ENCODE results near the gene BOK. TPM values are rescaled to one million over a fixed set of nuclear protein-coding genes. Genes with fewer than 3 reads are reported as not detected.

Gene BOK
- total and polyA plus RNA-seq, 2 experiments from 2014 or later: 32.2 to 45.8 TPM

GRCh38 chr2:241615522-241616052 is 57.0 kb downstream of the BOK start:
- H3K36me3 ChIP-seq: no peaks in the 10 kb centered on the region
- no peak overlapping the region for H3K27ac ChIP-seq
- H3K27me3 ChIP-seq: no peaks in the 10 kb centered on the region
- H3K4me3 ChIP-seq: no peak overlapping the region
- H3K4me1 ChIP-seq (ENCODE audit: low read depth): no peaks in the 10 kb centered on the region
- no peak for DNase-seq (ENCODE audit: low read depth in 1 of 2, low spot score in 1 of 2)
- no peak for TF ChIP-seq CTCF (IDR thresholded peaks at IDR 0.05; ENCODE audit: low read depth, low read length)
- no peaks in the 10 kb centered on the region for H3K9me3 ChIP-seq (ENCODE audit: low read depth)

- no peaks in the 10 kb centered on the region for H3K27me3 ChIP-seq
- no peak for TF ChIP-seq CTCF (IDR thresholded peaks at IDR 0.05; ENCODE audit: low read depth, low read length)
- no peaks in the 10 kb centered on the region for H3K36me3 ChIP-seq
- no peaks in the 10 kb centered on the region for H3K9me3 ChIP-seq (ENCODE audit: low read depth)
- no peak for DNase-seq (ENCODE audit: low read depth in 1 of 2, low spot score in 1 of 2)
- no peak overlapping the region for H3K27ac ChIP-seq
- H3K4me3 ChIP-seq: peak overlapping the region; percentile 27
- H3K4me1 ChIP-seq (ENCODE audit: low read depth): no peaks in the 10 kb centered on the region
Measured at GRCh38 chr2:241616168-241617125, 57.9 kb downstream of the BOK start.

GRCh38 chr2:241617431-241618154 is 59.0 kb downstream of the BOK start:
- no peak for TF ChIP-seq CTCF (IDR thresholded peaks at IDR 0.05; ENCODE audit: low read depth, low read length)
- peak overlapping the region; percentile 24 for H3K27ac ChIP-seq
- H3K4me3 ChIP-seq: peak overlapping the region; percentile 27

GRCh38 chr2:241618296-241618805 is 59.8 kb downstream of the BOK start:
- no peak for DNase-seq (ENCODE audit: low read depth in 1 of 2, low spot score in 1 of 2)
- no peak for TF ChIP-seq CTCF (IDR thresholded peaks at IDR 0.05; ENCODE audit: low read depth, low read length)
- Histone ChIP-seq H3K27ac (no peak overlapping the region), H3K36me3 (no peaks in the 10 kb centered on the region), H3K9me3 (ENCODE audit: low read depth) (no peaks in the 10 kb centered on the region), H3K4me3 (no peak overlapping the region), H3K4me1 (ENCODE audit: low read depth) (no peaks in the 10 kb centered on the region), H3K27me3 (no peaks in the 10 kb centered on the region)

More at GRCh38 chr2:241617431-241618154, 59.0 kb downstream of the BOK start:
- Histone ChIP-seq H3K27me3 (no peaks in the 10 kb centered on the region), H3K9me3 (ENCODE audit: low read depth) (no peaks in the 10 kb centered on the region), H3K4me1 (ENCODE audit: low read depth) (no peaks in the 10 kb centered on the region), H3K36me3 (no peaks in the 10 kb centered on the region)
- peak; percentile 17 to 41 for DNase-seq (ENCODE audit: low read depth in 1 of 2, low spot score in 1 of 2)

- no peak overlapping the region for H3K27ac ChIP-seq
- no peaks in the 10 kb centered on the region for H3K9me3 ChIP-seq (ENCODE audit: low read depth)
- no peaks in the 10 kb centered on the region for H3K27me3 ChIP-seq
- DNase-seq (ENCODE audit: low read depth in 1 of 2, low spot score in 1 of 2): no peak
- no peak overlapping the region for H3K4me3 ChIP-seq
- H3K4me1 ChIP-seq (ENCODE audit: low read depth): no peaks in the 10 kb centered on the region
- TF ChIP-seq CTCF (IDR thresholded peaks at IDR 0.05; ENCODE audit: low read depth, low read length): no peak
- H3K36me3 ChIP-seq: no peaks in the 10 kb centered on the region
Measured at GRCh38 chr2:241618829-241619228, 60.3 kb downstream of the BOK start.

Measured in cardiac muscle cell (in vitro differentiated cells and primary cell).